Fibroblast of villous mesenchyme (primary cell): ENCODE results near the gene AARSD1. TPM values are rescaled to one million over a fixed set of nuclear protein-coding genes. Genes with fewer than 3 reads are reported as not detected.
"Not testable (repeated sequence)": the region's sequence is repeated elsewhere in the genome, so short reads cannot be mapped to it uniquely, and the experiment has no call there.

Experiments
- DNase-seq: peaks from one replicate; pipeline ENCODE4 v3.0.0-alpha.2; 2010; ENCODE audit warnings: low read depth
- H3K4me3 ChIP-seq: 2 replicates; pipeline ENCODE4 v1.5.1; 2011; ENCODE audit warnings: low read depth, mild to moderate bottlenecking, low read length
- total RNA-seq: library from RNA; depleted of rRNA; stranded (reverse); fragments of >200 nt; gene quantifications from 2 replicates; pipeline ENCODE4 v1.2.3, GENCODE V29; 2012
- TF ChIP-seq, protein P1 (sequence below): IDR thresholded peaks from 2 replicates; pipeline ENCODE4 v1.5.1; 2012; ENCODE audit warnings: low read depth, mild to moderate bottlenecking, low read length; ENCODE audit not compliant: insufficient read depth

The AARSD1 gene
- total RNA-seq, 1 donor, result 16.0 TPM

DNA sequence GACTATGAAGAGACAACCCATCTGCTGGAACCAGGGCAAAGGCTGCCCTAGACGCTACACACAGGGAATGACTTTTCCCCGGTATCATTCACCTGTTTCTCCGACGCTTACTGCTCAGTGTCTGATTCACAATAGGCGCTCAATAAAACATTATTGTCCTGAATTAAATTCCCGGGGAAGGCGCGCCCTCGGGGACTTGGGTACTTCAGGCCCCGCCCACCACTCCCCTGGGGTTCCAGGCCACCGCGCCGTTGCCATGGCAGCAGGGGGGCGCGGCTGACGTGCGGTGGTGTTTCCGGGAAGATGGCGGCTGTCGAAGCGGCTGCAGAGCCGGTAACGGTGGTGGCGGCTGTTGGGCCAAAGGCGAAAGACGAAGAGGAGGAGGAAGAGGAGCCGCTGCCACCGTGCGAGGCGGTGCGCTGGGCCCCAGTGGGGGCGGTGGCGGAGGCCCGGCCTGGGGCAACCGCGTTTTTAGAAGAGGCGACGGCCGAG, 16.1 kb upstream of the AARSD1 start, which contains the start of gene RUNDC1:
Gene RUNDC1, plus strand, starts transcription at position 292 of the 492 bp plus-strand sequence. Its CDS starts 12 bp downstream, at position 304.
- DNase-seq, result peak; percentile 83
- TF ChIP-seq, protein P1, sequence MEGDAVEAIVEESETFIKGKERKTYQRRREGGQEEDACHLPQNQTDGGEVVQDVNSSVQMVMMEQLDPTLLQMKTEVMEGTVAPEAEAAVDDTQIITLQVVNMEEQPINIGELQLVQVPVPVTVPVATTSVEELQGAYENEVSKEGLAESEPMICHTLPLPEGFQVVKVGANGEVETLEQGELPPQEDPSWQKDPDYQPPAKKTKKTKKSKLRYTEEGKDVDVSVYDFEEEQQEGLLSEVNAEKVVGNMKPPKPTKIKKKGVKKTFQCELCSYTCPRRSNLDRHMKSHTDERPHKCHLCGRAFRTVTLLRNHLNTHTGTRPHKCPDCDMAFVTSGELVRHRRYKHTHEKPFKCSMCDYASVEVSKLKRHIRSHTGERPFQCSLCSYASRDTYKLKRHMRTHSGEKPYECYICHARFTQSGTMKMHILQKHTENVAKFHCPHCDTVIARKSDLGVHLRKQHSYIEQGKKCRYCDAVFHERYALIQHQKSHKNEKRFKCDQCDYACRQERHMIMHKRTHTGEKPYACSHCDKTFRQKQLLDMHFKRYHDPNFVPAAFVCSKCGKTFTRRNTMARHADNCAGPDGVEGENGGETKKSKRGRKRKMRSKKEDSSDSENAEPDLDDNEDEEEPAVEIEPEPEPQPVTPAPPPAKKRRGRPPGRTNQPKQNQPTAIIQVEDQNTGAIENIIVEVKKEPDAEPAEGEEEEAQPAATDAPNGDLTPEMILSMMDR, result no peak
- peak within 1 kb of the TSS; percentile 70 for H3K4me3 ChIP-seq

DNA sequence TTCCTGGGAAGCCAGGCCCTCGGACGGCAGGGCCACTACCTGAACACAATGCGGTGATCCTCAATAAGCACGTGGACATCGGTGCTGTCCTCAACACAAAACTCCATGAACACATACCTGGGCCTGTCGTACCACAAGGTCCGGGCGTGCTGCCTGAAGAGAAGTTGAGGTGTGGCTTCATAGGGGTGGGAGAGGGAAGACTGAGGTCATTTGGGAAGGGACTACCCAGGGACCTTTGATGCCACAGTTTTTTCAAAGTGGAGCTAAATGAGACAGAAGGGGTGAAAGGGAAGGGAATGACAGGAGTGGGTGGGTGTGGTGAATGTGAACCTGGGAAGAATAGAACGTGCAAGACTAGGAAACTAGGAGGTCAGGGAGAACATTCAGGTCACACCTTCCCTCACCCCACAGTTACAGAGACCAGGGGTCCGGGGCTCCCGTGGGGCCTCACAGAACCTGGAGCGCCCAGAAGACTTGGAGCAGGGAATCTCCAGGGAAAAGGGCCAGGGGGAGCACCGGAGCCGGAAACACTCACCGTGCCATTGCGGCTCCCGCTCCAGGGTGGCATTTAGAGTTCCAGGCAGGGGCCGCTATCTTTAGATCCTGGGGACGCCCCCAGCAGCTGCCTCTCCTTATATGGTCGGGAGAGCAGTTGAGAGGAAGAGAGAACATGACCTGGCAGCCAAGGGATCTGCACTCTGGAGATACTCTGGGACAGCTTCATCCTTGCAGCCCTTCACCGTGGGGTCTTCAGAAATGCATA, 15.4 kb upstream of the AARSD1 start, which contains the start of gene PTGES3L:
Gene PTGES3L, minus strand, starts transcription at position 570 of the 763 bp plus-strand sequence. Its CDS starts 27 bp downstream, at position 543.
- TF ChIP-seq, protein P1, result no peak
- DNase-seq, result peak; percentile 53
- peak within 1 kb of the TSS; percentile 70 for H3K4me3 ChIP-seq

- H3K4me3 ChIP-seq, DNase-seq: not testable (repeated sequence)
Measured at GRCh38 chr17:42975701-42976100, 11.4 kb upstream of the AARSD1 start.

GRCh38 chr17:42975265-42975664, 11.0 kb upstream of the AARSD1 start:
- no peak for DNase-seq
- TF ChIP-seq, protein P1, result no peak
- no peak overlapping the region for H3K4me3 ChIP-seq

DNA sequence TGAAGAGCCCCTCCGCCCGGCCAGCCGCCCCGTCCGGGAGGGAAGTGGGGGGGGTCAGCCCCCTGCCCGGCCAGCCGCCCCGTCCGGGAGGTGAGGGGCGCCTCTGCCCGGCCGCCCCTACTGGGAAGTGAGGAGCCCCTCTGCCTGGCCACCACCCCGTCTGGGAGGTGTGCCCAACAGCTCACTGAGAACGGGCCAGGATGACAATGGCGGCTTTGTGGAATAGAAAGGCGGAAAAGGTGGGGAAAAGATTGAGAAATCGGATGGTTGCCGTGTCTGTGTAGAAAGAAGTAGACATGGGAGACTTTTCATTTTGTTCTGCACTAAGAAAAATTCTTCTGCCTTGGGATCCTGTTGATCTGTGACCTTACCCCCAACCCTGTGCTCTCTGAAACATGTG, 9.1 kb upstream of the AARSD1 start:
- not testable (repeated sequence) for DNase-seq, H3K4me3 ChIP-seq

GRCh38 chr17:42971589-42971988, 7.3 kb upstream of the AARSD1 start:
- TF ChIP-seq, protein P1, result no peak
- DNase-seq, result no peak
- no peak overlapping the region for H3K4me3 ChIP-seq

DNA sequence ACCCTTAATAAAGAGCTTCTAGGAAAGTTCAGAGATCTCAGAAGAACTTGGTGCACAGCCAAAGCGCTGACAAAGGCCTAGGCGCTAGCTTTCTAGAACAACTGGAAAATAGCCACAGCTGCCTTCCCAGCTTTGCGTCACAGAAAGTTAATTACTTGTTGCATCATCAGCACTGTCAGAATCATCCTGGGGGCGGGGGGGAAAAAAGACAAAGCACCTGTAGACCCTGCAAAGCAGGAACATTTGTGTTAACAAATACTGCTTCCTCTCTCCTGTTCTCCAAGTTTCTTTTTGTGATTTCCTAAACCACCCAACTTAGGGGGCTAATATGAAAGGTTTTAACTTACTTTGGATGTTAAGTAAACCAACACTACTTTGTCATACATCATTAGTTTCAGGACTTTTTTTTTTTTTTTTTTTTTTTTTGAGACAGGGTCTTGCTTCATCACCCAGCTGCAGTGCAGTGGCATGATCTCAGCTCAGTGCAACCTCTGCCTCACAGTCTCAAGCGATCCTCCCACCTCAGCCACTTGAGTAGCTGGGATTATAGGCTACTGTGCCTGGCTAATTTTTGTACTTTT, 4.8 kb upstream of the AARSD1 start:
- peak; percentile 66 for DNase-seq
- TF ChIP-seq, protein P1, result no peak
- no peak overlapping the region for H3K4me3 ChIP-seq
